GM13976 (cell line): ENCODE measurements around the gene KCTD21.

Source experiments
- DNase-seq: peaks from one replicate; pipeline ENCODE4 v3.0.0; 2012; ENCODE audit warnings: low spot score
- CTCF ChIP-seq: IDR thresholded peaks from 2 replicates; pipeline ENCODE4 v1.5.1; 2012; ENCODE audit warnings: borderline replicate concordance, mild to moderate bottlenecking; ENCODE audit not compliant: insufficient read depth; ENCODE audit errors: extremely low read depth, missing control alignments, control extremely low read depth
- in situ Hi-C: fragments of 300-500 bp; cut with MboI; formaldehyde crosslinking; loops from one replicate; pipeline ENCODE4 v1.12.0; 2022; ENCODE audit warnings: low sequenced_read_pairs, mixed read lengths, inconsistent platforms; ENCODE audit not compliant: unreplicated experiment

KCTD21 gene

GRCh38 chr11:78163828-78164227 is 24.6 kb downstream of the KCTD21 start:
- TF ChIP-seq CTCF, result no peak
- DNase-seq, result no peak
- in situ Hi-C loops, result no loop called here

GRCh38 chr11:78161962-78162371 is 26.5 kb downstream of the KCTD21 start:
- DNase-seq, result no peak
- in situ Hi-C loops, result no loop called here
- no peak for TF ChIP-seq CTCF

GRCh38 chr11:78161346-78161745 is 27.1 kb downstream of the KCTD21 start:
- in situ Hi-C loops, result no loop called here
- TF ChIP-seq CTCF, result no peak
- no peak for DNase-seq

GRCh38 chr11:78160557-78160956 is 27.9 kb downstream of the KCTD21 start:
- DNase-seq, result no peak
- in situ Hi-C loops, result no loop called here
- TF ChIP-seq CTCF, result no peak

- no peak for TF ChIP-seq CTCF
- no peak for DNase-seq
- in situ Hi-C loops, result no loop called here
These were observed 29.3 kb downstream of the KCTD21 start for GRCh38 chr11:78158987-78159652.

GRCh38 chr11:78156127-78156844 is 32.1 kb downstream of the KCTD21 start:
- in situ Hi-C loops, result no loop called here
- TF ChIP-seq CTCF, result no peak
- DNase-seq, result no peak
